DND-41 (cell line): ENCODE results near the gene RIPOR2.

Experiments used
- EZH2 ChIP-seq: IDR thresholded peaks from 3 replicates; pipeline ENCODE4 v1.6.1; 2012; ENCODE audit warnings: borderline replicate concordance, low read depth, mild to moderate bottlenecking, moderate library complexity, low read length, inconsistent platforms; ENCODE audit not compliant: severe bottlenecking
- TF ChIP-seq, protein P1 (sequence below): IDR thresholded peaks from 2 replicates; pipeline ENCODE4 v1.5.1; 2012; ENCODE audit warnings: borderline replicate concordance, low read length, moderate library complexity, mild to moderate bottlenecking; ENCODE audit not compliant: poor library complexity, severe bottlenecking; ENCODE audit errors: extremely low read depth

DNA sequence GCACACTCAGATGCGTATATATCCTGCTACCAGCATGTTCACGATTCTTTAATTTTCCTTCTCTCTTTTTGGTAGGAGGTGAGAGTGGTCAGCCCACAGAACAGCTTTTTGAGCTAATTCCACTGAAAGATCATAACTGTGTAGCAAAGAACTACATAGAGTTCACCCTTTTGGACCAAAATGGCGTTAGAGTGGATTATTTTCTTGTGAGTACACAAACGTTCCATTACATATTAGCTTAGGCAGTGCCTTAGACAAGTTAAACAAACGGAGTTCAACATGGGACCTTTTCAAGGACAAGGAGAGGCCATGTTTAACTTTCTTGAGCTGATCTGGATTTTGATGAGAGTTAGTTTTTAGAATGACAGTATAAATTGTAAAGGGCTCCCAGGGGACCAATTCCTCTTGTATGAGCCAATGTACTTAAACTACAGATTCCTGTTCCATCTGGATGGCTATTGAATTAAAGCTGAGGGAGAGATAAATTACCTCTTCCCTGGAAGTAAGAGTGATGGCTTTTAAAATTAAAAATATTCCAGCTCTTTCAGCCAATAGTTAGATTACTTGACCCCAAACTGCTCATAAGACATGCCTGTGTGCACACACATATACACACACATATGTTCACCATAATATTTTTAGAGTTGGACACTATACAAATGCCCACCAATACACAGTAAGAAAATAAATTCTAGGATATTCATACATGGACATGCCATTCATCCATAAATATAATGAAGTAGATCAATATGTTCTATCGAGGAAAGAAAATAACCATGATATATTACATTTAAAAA is 111.4 kb downstream of the RIPOR2 start:
- TF ChIP-seq, protein P1, sequence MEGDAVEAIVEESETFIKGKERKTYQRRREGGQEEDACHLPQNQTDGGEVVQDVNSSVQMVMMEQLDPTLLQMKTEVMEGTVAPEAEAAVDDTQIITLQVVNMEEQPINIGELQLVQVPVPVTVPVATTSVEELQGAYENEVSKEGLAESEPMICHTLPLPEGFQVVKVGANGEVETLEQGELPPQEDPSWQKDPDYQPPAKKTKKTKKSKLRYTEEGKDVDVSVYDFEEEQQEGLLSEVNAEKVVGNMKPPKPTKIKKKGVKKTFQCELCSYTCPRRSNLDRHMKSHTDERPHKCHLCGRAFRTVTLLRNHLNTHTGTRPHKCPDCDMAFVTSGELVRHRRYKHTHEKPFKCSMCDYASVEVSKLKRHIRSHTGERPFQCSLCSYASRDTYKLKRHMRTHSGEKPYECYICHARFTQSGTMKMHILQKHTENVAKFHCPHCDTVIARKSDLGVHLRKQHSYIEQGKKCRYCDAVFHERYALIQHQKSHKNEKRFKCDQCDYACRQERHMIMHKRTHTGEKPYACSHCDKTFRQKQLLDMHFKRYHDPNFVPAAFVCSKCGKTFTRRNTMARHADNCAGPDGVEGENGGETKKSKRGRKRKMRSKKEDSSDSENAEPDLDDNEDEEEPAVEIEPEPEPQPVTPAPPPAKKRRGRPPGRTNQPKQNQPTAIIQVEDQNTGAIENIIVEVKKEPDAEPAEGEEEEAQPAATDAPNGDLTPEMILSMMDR = no peak
- no peak for TF ChIP-seq EZH2
